SW480 (cell line): ENCODE data around the gene FICD.

Source experiments
- DNase-seq: peaks from one replicate; pipeline ENCODE4 v3.0.0-alpha.2; 2016; ENCODE audit warnings: low spot score

FICD gene

DNA sequence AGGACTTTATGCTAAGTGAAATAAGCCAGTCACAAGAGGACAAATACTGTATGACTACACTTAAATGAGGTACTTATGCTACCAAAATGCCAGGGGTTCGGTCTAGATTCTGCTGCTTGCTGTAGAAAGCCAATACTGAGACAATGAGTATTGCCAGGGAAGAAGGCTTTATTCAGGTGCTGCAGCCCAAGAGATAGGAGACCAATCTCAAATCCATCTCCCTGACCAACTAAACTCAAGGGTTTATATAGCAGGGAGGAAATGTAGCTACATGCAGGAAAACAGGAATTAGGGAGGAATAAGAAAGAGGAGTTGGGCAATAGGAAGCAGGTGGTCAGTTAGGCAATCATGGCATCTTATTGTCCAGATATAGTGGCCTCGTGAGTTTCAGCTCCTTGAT lies 12.2 kb upstream of the FICD start:
- no peak for DNase-seq

DNA sequence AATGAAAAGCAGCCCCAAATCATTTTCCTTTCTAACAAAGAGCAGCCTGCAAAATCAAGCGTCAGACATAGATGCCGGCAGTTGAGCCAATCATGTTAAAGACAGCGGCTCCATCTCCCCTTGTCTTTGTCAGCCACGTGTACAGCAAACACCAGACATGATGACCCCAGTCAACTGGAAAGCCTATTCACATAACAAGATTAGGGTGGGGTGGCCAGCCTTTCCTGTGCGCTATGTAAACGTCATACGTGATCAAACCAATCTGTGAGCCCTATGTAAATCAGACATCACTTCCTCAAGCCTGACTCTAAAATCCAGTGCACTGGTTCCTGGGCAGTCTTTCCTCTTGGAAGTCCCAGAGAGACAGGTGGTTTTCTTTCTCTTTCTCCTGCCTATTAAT lies 9.9 kb upstream of the FICD start:
- DNase-seq: no peak

DNA sequence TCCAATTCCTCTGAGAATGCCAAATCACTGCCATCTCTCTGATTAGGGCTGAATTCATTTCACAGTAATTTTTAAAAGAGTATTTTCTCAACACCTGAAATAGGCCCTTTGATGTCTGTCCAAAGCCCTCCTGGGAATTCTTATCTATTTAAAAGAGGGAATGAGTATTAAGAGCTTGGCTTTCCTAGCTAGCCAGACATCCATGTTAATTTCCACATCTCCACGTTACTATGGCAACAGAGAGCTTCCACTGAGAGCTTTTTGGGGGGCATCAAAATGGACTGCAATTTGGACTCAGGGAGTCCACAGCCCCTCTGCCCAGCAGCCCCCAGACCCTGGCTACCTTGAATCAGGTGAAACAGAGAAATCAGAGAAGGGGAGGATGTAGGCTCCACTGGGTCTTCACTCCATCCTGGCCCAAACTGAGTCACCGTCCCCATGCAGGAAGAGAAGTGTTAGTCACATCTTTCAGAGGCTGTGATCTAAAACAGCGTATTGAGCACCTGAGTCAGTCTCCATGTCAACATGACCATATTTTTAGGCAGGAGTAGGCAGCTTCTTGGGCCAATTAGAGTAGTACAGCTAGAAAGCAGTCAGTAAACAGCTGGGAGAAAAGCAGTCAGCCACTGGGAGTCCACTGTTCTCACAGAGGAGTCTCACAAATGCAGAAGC lies 7.0 kb upstream of the FICD start:
- peak; percentile 16 for DNase-seq

DNA sequence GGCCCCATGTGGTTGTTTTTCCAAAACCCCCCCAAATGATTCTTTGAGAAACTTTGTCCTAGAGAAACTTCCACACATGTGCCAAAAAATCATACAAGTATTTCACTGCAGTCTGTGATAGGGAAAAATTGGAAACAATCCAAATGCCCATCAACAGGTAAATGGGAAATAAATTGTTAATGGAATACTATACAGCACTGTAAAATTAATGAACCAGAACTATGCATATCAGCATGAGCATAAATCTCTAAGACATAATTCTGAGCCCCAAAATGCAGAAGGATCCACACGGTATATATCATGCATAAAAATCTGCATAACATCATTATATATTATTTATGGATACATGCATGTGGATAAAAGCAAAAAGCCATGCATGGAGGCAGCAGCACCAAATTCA lies 5.3 kb upstream of the FICD start:
- DNase-seq: no peak

DNA sequence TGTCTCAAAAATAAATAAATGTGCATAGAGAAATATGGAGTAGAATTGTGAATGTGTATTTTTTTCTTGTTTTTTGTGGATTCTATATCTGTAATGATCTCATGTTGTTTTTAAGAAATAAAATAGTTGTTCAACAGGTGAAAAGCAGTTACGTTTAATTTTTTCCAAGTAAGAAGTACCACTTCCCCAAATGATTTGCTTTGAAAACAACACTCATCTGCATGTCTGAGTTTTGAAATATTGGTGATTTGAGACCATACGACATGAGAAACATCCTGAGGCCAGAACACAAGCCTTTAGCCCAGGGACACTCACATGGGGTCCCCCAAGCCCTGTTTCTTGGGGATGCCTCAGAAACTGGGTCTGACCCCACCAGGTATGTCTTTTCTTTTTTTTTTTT lies 4.2 kb upstream of the FICD start:
- no peak for DNase-seq

DNA sequence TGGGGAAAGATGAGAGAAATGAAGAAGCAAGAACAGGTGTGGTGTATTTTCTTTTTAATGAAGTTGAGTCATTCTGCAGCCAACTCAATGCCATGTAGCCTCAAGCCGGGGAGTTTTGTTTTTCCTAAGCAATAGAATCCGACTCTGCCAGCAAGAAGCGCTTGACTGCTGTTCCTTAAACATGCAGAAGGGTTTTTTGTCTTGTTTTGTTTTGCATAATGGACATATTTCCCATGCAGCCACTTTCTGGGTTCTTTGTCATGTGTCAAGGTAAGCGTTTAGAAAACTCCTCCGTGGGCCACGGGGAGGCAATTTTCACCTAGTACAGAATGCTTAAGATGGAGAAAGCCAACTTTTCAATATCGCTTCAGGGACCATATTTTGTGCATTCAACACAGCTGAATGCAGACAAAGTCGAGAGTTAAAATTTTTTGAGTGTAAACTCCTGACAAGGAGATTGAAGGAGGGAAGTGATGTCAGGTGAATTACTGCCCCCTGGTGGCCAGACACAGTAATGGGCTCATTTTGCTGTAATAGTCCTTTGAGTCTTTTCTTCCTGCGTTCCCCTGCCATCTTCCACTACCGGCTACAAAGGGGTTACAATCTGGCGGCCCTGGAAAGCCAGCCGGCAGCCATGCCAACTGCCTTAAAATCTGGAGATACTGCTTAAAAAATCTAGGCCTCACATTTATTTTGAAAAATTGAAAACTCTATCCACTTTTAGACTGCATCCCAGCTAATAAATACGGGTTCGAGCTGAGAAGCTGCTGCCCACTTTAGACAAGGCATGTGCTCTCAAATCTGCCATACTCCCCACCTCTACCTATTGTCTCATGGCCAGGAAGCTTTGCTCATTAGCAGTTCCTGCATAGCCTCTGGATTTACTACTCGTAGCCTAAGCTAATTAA lies 3.2 kb upstream of the FICD start:
- peak; percentile 63 for DNase-seq

DNA sequence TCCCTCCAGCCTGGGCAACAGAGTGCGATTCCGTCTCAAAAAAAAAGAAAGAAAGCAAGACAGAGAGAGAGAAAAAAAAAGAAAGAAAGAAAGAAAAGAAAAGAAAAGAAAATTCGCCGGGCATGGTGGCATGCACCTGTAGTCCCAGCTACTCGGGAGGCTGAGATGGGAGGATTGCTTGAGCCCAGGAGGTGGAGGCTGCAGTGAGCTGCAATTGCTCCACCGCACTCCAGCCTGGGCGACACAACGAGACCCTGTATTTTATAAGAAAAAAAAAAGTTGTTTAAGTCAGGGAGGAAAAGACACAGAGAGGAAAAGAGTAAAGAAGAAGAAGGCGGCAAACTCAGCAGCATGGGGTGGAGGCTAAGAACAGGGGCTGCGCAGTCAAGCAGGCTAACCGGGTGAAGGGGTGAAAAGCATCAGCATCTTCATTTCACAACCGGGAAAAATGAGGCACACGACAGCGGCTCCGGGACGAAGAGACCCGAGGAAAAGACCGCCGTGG lies 557 bp upstream of the FICD start:
- no peak for DNase-seq

DNA sequence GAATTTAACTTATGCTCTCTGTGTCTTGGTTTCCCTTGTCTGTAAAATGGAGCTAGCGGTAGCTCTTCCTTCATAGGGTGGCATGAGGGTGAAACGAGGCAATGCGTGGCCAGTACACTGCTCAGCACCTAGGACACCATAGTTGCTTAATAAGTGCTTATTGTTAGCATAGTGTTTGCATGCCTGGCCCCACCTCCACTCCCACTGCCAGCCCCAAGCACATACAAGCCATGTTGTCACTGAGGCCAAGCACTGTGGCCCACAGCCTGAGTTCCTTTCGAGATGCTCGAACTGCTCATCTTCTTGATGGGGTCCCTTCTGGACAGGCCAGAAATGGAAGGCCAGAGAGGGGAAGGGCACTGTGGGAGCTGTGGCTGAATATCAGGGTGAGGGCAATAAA lies 839 bp downstream of the FICD start:
- no peak for DNase-seq

DNA sequence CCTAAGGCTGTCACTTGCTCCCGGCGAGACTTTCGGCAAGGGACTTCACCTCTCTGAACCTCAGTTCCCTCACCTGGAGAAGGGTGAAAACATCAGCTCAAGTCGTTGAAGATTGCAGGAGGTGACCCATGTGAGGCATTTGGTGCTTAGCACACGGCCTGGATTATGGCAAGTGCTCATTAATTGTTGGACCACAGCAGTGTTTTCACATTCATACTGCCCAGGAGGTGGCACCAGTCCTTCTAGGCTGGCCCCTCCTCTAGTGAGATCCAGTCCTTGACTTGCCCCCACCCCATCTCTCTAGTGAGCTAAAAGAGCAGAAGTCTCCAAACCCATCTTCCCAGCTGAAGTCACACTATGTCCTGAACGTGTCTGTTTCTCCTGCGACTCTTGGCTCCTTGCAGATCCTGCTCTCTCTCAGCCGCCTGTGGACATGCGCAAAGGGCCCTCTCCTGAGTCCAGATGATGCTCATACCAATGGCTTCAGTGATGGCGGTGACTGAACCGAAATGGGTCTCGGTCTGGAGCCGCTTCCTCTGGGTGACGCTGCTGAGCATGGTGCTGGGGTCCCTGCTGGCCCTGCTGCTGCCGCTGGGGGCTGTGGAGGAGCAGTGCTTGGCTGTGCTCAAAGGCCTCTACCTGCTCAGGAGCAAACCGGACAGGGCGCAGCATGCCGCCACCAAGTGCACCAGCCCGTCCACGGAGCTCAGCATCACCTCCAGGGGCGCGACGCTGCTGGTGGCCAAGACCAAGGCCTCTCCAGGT lies 1.6 kb downstream of the FICD start:
- no peak for DNase-seq

DNA sequence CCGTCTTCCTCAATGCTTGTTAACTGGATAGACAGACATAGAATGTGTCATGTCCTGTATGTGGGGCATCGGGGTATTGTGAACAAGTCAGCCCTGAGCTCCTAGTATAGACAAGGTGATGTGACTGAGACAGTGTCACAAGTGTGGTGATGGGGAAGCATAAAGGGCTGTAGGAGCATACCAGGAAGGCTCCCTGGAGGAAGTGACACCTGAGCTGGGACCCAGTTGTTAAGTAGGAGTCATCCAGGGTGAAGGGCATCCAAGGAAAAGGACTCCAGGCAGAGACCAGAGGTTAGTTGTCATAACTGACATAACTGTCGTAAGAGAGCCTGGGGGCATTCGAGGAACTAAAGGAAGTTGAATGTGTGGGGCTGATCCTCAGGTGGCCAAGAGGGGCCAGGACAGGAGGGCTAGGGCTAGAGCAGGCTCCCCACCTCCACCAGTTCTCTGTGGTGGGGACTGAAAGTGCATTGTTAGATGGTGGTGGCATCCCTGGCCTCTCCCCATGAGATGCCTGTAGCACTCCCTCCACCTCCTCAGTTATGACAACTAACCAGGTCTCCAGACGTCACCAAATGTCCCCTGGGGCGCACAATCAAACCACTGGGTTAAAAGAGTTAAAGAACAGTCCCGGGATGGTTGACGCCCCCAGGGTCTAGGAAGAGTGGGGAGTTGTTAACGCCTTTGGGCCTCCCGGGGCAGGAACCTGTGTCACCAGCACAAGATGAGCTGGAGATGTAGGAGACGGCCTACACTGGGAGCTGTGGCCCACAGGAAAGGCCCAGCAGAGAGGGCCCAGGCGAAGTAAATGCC lies 2.4 kb downstream of the FICD start:
- DNase-seq: no peak

DNA sequence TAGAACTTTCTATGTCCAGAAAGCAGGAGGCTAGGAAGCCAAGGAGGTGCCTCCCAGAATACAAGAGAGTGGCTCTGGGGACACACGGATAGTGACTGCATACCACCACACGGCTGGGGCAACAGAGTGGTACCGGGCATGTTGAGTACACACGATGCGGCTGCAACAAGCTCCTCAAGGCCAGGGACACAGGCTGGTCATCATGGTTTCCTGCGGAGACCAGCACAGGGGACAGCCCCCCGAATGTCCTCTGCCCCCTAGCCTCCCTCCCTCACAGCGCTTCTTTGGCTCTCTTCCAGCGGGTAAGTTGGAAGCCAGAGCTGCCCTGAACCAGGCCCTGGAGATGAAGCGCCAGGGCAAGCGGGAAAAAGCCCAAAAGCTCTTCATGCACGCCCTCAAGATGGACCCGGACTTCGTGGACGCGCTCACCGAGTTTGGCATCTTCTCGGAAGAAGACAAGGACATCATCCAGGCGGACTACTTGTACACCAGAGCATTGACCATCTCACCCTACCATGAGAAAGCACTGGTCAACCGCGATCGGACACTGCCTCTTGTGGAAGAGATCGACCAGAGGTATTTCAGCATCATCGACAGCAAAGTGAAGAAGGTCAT lies 3.1 kb downstream of the FICD start:
- DNase-seq: no peak

DNA sequence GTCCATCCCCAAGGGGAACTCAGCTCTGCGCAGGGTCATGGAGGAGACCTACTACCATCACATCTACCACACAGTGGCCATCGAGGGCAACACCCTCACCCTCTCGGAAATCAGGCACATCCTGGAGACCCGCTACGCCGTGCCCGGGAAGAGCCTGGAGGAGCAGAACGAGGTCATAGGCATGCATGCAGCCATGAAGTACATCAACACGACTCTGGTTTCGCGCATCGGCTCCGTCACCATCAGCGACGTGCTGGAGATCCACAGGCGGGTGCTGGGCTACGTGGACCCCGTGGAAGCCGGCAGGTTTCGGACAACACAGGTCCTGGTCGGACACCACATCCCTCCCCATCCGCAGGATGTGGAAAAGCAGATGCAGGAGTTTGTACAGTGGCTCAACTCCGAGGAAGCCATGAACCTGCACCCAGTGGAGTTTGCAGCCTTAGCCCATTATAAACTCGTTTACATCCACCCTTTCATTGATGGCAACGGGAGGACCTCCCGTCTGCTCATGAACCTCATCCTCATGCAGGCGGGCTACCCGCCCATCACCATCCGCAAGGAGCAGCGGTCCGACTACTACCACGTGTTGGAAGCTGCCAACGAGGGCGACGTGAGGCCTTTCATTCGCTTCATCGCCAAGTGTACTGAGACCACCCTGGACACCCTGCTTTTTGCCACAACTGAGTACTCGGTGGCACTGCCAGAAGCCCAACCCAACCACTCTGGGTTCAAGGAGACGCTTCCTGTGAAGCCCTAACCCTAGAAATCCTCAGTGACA lies 3.8 kb downstream of the FICD start:
- no peak for DNase-seq

DNA sequence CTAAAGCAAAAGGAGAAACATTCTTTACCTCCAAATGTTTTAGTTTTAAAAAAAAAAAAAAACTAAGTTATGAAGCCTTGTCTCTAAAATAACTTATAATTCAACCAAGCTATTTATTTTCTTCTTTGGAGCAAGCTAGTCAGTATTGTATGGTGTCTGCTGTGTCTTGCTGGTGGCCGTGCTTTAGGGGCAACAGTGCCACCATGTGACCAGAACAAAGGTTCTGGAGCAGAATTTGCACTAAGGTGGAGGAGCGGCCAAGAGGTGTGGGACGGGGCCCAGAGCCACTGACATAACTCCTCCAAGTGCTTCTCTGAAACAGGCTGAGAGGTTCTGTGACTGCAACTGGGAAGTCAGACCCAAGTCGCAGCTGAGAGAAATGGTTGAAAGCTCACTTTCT lies 4.5 kb downstream of the FICD start:
- peak; percentile 14 for DNase-seq

DNA sequence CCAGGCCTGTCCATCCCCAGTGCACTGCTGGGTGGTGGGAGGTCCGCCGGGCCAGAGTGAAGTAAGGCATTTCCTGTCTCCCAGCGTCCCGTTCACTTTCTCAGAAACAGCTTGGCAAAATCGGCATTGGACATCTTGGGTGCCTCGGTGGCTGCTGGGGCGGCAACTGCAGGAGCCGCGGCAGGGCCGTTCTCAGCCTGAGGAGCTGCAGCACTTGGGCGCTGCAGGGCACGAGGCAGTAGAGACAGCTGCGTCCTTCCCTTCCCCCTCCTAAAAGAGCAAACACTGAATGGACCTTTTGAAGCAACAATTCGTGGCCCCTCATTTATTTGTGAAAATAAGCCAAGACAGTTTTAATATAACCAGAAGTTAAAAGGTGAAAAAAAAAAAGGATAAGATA lies 8.3 kb downstream of the FICD start:
- no peak for DNase-seq

DNA sequence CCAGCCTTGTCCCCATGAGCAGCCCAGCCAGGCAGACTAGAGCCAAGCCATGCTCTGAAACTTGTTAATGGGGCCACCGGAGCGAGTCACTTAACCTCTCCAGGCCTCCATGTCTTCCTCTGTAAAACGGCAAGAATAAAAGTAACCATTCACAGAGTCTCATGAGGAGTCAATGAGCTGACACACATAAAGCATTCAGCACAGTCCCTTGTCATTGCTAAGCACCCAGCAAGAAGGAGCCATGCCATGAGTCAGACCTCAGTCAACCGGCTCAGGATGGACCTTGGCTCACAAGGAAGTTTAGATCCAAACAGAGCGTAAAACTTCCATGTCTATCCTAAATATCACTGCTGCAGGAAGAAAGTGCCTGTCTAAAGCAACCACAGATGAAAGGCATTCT lies 10.6 kb downstream of the FICD start:
- DNase-seq: no peak

DNA sequence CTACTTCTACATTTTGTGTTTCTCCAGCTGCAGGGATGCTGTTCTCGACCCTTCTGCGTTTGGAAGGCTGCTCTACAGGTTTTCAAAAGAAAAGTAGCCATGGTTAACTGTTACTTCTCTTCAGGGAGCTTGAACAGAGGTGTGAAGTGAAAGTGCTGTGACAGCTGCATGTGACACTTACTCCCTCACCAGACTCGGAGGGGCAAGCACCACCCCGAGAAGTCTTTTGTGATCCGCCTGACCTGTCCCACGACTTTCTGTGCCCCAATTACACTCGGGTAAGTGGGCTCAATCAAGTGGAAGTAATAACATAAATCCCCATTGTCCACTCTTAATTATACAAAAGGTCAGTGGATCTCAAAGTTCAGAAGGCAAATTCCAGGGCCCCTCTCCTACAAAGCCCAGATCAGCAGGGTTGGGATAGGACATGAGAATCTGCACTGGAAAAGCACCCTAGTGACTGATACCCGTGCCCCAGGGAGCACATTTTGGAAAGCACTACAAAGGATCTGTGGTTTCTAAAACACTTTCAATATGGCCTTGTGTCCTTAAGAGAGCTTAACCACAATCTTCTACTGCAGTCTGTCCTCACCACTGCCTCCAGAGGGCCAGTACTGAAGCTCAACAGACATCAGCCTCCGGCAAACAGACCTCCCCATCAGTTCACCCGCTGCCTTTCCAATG lies 11.5 kb downstream of the FICD start:
- DNase-seq: peak; percentile 16

DNA sequence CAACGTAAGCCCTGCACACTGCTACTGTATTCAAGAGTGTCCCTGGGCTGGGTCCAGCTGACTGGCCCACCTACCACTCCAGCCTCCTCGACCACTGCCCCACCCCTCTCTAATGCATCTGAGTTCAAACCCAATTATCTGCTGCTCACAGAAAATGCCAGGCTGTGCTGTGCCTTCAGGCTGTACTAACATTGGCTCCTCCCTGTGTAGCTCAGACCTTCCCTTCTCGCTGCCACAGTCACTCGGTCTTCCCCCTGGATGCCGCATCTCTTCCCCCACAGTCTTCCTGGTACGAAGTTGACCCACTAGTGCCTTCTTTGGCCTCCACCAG lies 12.1 kb downstream of the FICD start:
- DNase-seq: no peak

DNA sequence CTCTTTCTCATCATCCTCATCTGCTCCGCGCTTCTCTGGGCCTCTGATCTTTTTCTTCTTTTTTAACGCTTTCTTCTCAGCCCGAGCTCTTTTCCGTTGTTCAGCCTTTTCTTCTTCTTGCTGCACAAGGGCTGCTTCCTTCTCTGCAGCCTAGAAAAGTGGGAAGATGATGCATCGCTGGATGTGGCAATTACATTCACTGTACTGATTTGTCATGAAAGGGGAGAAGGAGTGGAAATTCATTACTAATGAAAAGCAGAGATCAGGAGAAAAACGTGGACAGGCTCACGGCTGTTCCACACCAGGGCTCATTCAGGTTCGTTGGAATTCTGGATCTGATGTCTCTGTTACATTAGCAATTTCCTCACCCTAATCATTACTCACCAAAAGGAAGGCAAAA lies 15.1 kb downstream of the FICD start:
- no peak for DNase-seq

DNA sequence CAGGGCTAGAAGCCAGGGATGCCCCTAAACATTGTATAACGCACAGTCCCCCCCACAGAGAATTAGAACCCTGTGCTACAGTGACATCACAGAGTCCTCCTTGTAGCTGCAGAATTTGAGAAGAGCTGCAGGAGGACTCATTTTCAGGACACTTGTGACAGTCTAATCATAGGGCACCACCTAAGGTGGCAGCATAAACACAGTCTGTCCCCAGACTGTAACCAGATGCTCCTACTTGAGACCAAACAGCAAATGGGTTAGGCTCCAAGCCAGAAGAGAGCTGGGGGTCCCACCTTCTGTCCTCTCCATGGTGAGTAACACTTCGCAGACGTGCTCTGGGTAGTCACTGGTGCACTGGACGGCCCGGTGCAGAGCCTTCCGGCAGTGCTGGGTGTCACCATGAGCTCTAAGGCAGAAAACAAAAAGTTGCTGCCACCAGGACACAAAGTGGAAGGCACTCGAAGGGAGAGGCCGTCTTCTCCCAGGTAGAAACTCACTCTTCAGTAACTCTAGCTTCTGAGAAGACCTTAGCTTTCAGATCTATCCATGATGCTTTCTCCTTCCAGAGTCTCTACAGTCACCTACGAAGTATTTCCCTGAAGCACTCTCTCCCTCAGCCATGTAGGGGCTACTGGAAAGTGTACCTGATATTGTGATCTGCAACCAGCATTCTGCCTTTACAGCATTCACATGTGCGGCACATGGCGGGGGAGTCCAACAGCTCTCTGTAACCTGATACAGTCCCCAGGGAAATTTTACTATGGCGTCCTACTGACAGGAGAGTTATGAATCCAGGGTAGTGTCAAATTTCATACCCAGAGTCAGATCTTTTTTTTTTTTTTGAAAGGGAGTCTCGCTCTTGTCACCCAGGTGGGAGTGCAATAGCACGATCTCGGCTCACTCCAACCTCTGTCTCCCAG lies 17.1 kb downstream of the FICD start:
- no peak for DNase-seq
